Left ventricle myocardium superior (tissue), 1 donor: ENCODE measurements around the gene TYW1B. TPM values are rescaled to one million over a fixed set of nuclear protein-coding genes. Genes with fewer than 3 reads are reported as not detected.
"Not testable (repeated sequence)": the region's sequence is repeated elsewhere in the genome, so short reads cannot be mapped to it uniquely, and the experiment has no call there.

Source experiments
- ATAC-seq: fragments of 200-7000 bp; cut with Tn5 transposase; one replicate; pipeline ENCODE4 v1.9.1; 2020; ENCODE audit warnings: mild to moderate bottlenecking, moderate library complexity
- DNase-seq: peaks from one replicate; pipeline ENCODE4 v3.0.0-alpha.2; 2020
- intact Hi-C: fragments of 100-400 bp; cut with micrococcal nuclease; formaldehyde crosslinking; loops from one replicate; pipeline ENCODE4 v1.11.0; 2022
- total RNA-seq: library from RNA; stranded (reverse); fragmentation: NEBNext Ultra II Directional; extraction: Animal tissue kit (Norgen Biotek cat#: 25700); gene quantifications from one replicate; pipeline ENCODE4 v1.2.1, GENCODE V29; 2021
- donor health status: DM: no; HTN: yes; CAD: no; lungs with severe emphysema.

The TYW1B gene
- total RNA-seq, 1 donor from 2014 or later = 2.8 TPM

DNA sequence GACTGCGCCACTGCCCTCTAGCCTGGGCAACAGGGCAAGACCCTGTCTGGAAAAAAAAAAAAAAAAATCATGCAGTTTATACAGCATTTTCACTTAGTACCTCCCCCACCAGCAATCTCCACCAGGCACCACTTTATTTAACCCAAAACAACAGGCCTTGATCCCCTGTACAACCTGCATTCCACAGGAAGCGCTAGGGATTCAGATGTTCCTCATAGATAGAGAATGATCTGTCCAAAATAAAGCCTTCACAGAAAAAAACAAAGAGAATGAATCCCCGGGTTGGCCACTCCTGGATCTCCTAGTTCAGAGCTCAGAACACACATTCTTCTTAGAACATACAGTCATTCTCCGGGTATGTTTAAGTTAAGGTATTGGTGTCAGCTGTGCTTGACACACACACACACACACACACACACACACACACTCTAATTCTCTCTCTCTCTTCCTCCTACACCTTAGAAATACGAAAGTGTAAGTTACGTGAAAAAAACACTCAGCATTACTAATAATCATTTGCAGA is 110.7 kb downstream of the TYW1B start:
- ATAC-seq, DNase-seq, intact Hi-C loops: not testable (repeated sequence)

GRCh38 chr7:72711927-72712326 is 116.1 kb downstream of the TYW1B start:
- ATAC-seq, intact Hi-C loops, DNase-seq: not testable (repeated sequence)

- intact Hi-C loops = no loop called here
- ATAC-seq (peak; percentile 45), DNase-seq (no peak)
Observed at GRCh38 chr7:72710983-72711382, 117.0 kb downstream of the TYW1B start.

DNA sequence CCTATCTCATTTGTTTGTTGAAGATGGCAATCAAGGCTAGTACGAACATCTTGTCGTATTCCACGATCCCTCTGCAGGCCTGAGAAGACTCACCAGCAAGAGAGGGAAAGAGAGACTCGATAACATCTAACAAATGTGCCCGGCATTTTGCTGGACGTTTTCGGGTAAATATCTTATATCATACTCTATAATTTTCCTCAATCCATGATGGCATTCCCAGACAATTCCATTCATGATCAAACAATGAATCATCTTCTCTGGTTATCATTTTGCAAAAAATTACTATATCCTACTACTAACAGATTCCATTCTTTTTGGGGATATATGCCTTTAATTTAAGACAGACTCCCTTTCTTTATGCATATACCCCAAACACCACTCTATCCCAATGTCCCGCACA is 118.1 kb downstream of the TYW1B start:
- intact Hi-C loops = no loop called here
- no peak for DNase-seq
- no peak for ATAC-seq

GRCh38 chr7:72708371-72709050 is 119.5 kb downstream of the TYW1B start:
- ATAC-seq, DNase-seq, intact Hi-C loops: not testable (repeated sequence)

- intact Hi-C loops = no loop called here
- DNase-seq (no peak), ATAC-seq (no peak)
Observed at GRCh38 chr7:72706521-72706920, 121.5 kb downstream of the TYW1B start.

DNA sequence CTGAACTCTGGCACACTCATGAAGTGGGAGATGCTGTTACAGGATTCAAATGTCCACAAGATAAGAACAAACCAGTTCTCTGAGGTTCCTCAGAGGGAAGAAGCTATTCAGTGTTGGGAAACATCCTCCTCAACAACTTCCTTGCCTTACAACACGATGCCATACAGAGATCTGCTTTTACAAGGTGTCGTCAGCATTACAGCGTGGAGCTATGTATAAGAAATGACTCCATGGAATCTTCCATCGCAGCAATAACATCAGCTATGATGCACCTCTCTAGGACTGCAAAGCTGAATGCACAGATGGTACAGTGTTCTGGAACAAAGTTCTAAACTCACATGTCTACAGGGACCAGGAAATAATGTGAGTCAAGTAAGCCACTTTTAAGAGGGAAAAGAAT is 122.3 kb downstream of the TYW1B start:
- intact Hi-C loops, ATAC-seq, DNase-seq: not testable (repeated sequence)

DNA sequence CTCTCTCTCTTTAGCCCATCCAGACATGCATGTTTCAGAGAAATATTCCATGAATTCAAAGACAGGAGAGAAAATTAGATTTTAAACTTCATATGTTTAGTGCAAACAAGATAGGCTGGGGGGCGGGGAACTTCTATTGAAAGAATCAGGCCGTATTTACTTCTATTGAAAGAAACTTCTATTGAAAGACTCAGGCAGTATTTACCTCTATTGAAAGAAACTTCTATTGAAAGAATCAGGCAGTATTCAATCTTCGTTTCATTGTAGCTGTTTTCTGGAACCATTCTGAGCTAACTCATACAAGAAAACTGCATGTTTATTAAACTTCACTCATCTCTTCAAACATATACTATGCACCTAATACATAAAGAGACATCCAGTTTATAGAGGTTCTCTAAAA is 123.1 kb downstream of the TYW1B start:
- ATAC-seq (no peak), DNase-seq (no peak)
- intact Hi-C loops = no loop called here

- ATAC-seq, intact Hi-C loops, DNase-seq: not testable (repeated sequence)
Observed at GRCh38 chr7:72700548-72700947, 127.5 kb downstream of the TYW1B start.

DNA sequence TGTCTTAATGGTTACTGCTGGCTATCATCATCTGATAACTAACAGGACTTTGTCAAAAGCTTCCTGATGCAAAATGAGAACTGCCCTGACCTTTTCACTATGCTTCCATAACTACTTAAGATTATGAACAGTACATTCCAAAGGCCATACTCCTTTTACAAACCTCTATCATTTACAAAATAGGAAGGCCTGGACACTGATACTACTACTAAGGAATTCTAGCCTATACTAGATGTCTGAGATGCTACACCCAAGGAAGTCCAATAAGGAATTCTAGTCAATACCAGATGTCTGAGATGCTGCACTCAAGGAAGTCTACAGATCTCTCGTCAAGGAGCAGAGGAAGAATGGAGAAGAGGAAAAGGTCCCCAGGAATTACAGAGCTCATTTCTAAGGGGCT is 130.9 kb downstream of the TYW1B start:
- intact Hi-C loops, DNase-seq, ATAC-seq: not testable (repeated sequence)

- intact Hi-C loops, ATAC-seq, DNase-seq: not testable (repeated sequence)
Observed at GRCh38 chr7:72696643-72697042, 131.4 kb downstream of the TYW1B start.

GRCh38 chr7:72695482-72695881 is 132.5 kb downstream of the TYW1B start:
- intact Hi-C loops, DNase-seq, ATAC-seq: not testable (repeated sequence)

DNA sequence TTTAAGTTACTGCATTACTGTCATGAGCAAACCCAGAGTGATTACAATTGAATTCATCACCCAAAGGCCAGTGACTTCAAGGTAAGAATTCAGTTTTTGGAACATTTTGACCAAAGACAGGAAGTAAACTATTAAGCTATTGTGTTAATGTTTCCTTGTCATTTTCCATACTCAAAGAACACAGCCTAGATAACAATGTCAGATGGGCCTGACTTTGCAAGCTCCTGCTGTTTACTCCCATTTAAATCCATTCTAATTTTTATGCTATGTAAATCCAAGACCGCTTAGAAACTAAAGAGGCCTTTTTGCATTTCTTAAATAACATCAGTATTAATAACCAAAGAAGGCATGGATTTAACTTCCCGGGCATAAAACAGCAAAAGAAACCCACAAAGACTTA is 136.6 kb downstream of the TYW1B start:
- ATAC-seq, DNase-seq, intact Hi-C loops: not testable (repeated sequence)

DNA sequence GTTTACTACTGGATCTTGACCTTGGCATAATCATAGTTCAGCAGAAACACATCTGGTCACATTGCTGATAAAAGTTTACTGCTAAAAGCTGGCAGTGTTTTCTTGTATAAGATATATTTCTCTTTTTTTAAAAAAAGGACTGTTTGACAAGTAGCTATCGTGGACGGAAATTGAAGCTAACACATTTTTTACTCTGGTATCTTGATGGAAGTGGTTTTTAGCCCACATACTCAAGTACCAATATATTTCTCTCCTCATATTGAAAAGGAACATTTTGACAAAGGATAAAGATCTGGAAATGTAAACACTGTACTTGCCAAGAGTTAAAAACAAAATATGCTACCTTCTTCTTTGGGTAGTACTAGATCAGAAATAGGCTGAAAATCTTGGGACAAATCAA is 137.8 kb downstream of the TYW1B start:
- DNase-seq, ATAC-seq, intact Hi-C loops: not testable (repeated sequence)

DNA sequence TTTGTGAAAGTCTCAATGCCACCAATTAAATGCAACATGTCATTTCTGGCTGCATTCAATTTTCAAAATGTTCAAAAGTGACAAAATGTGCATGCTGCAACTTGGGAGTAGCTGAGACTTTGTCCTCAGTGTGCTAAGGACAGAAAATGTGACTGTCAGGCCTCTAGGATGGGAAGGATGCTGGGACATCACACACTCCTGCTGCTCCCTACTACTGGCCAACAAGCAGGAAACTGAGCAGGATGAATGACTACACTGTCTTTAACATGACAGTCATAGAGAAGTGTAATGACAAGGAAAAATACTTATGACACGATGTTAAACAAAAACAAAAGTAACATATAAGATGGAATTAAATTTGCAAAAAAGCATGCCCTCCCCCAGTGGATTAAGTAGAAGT is 138.7 kb downstream of the TYW1B start:
- ATAC-seq, DNase-seq, intact Hi-C loops: not testable (repeated sequence)

DNA sequence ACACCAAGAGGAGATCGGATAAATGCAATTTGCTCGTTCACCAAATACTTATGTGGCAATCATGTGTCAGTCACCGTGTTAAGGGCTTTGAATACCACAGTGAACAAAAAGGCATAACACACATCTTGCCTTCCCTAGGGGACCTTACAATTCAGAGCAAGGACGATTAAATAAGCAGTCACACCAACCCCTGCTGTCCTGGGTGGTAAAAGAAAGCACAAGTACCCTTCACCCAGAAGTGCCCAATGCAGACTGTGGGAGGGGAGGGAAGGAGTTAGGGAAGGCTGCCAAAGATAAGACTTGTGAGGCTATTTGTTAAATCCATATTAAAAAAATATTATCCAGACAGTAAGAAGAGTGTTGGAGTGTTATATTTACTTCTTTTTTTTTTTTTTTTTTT is 146.8 kb downstream of the TYW1B start:
- ATAC-seq, DNase-seq, intact Hi-C loops: not testable (repeated sequence)

GRCh38 chr7:72676880-72677279 is 151.1 kb downstream of the TYW1B start:
- intact Hi-C loops, ATAC-seq, DNase-seq: not testable (repeated sequence)

- ATAC-seq = peak; percentile 69
- intact Hi-C loops = not testable (repeated sequence)
Observed at GRCh38 chr7:72676086-72676690, 151.8 kb downstream of the TYW1B start.

GRCh38 chr7:72675686-72676085 is 152.3 kb downstream of the TYW1B start:
- DNase-seq, intact Hi-C loops, ATAC-seq: not testable (repeated sequence)

More at GRCh38 chr7:72676086-72676690, 151.8 kb downstream of the TYW1B start:
- not testable (repeated sequence) for DNase-seq

- intact Hi-C loops = no loop called here
- DNase-seq (no peak), ATAC-seq (no peak)
Observed at GRCh38 chr7:72674394-72674793, 153.6 kb downstream of the TYW1B start.
